ENCODE data around the gene RBBP5. TPM values are rescaled to one million over a fixed set of nuclear protein-coding genes. Genes with fewer than 3 reads are reported as not detected.

Gene RBBP5
- total and polyA plus RNA-seq, 2 experiments from 2014 or later: 14.1 to 26.5 TPM

GRCh38 chr1:205041998-205042910 is 79.5 kb downstream of the RBBP5 start:
- peaks cover 35% of the 10 kb centered on the region for H3K27me3 Mint-ChIP-seq (ENCODE audit: insufficient read depth, low read depth, poor library complexity)
- H3K4me3 Mint-ChIP-seq: peak overlapping the region; percentile 50
- no peaks in the 10 kb centered on the region for H3K36me3 Mint-ChIP-seq (ENCODE audit: low read depth)
- ATAC-seq (no peak), DNase-seq (ENCODE audit: low spot score) (no peak)
- Histone ChIP-seq H3K36me3 (ENCODE audit: insufficient read depth) (no peaks in the 10 kb centered on the region), H3F3A (replicated peaks; ENCODE audit: low read depth) (no peaks in the 10 kb centered on the region), H3K27me3 (ENCODE audit: insufficient read depth) (peaks cover 19% of the 10 kb centered on the region; the same call in 1 of the 2 replicates), H2AFZ (peak overlapping the region; percentile 75; the same call in 1 of the 2 replicates), H3K27ac (ENCODE audit: low read depth) (no peak overlapping the region), H3K79me2 (replicated peaks; ENCODE audit: insufficient read depth) (no peaks in the 10 kb centered on the region), H3K4me2 (peak overlapping the region; percentile 83; the same call in 1 of the 2 replicates), H3K4me1 (ENCODE audit: insufficient read depth) (peaks cover 34% of the 10 kb centered on the region), H3K4me3 (peak overlapping the region; percentile 45; the same call in 1 of the 2 replicates), H4K20me1 (replicated peaks; ENCODE audit: insufficient read depth) (no peaks in the 10 kb centered on the region), H3K9me2 (ENCODE audit: insufficient read depth) (0 out of 2 replicates have a peak, but pooled peaks cover 4% of the 10 kb centered on the region)
- H3K9me3 Mint-ChIP-seq: no peaks in the 10 kb centered on the region; the same call in 2 of the 3 replicates
- H3K4me1 Mint-ChIP-seq: peaks cover 35% of the 10 kb centered on the region
- TF ChIP-seq POLR2AphosphoS5 (IDR thresholded peaks at IDR 0.05; ENCODE audit: low read depth) (no peak), CTCF (conservative IDR thresholded peaks at IDR 0.05; ENCODE audit: low read depth in 2 of 2) (no peak), NANOG (IDR thresholded peaks at IDR 0.05; ENCODE audit: borderline replicate concordance) (no peak), ZNF462 (CRISPR knock-in tag; IDR thresholded peaks at IDR 0.05) (no peak), REST (IDR thresholded peaks at IDR 0.05; ENCODE audit: unreplicated experiment) (no peak), ETS1 (IDR thresholded peaks at IDR 0.05) (no peak), EZH2phosphoT487 (IDR thresholded peaks at IDR 0.05; ENCODE audit: unreplicated experiment) (no peak), CREB1 (CRISPR knock-in tag; IDR thresholded peaks at IDR 0.05; ENCODE audit: low read depth) (no peak), EZH2 (IDR thresholded peaks at IDR 0.05; ENCODE audit: low read depth, unreplicated experiment) (no peak), ZNF331 (CRISPR knock-in tag; IDR thresholded peaks at IDR 0.05; ENCODE audit: low read depth) (no peak), JUNB (IDR thresholded peaks at IDR 0.05; ENCODE audit: unreplicated experiment) (no peak), ZNF114 (CRISPR knock-in tag; IDR thresholded peaks at IDR 0.05) (no peak), STAT1 (IDR thresholded peaks at IDR 0.05; ENCODE audit: unreplicated experiment) (no peak)
- H3K27ac Mint-ChIP-seq: no peak overlapping the region
